Stomach (tissue), 4 donors: ENCODE results near the gene APEX1.

Source experiments
- CTCF ChIP-seq, 7 experiments: fragments of 450-650 bp in 4 of 7; fragments of 200-600 bp in 3 of 7; sonication (generic) in 3 of 7; IDR thresholded peaks; one replicate each; pipeline ENCODE4 v1.5.1; 2016 to 2019; ENCODE audit warnings: antibody characterized with exemption in 7 of 7, control low read depth in 2 of 7, mild to moderate bottlenecking in 1 of 7
- EP300 ChIP-seq: sonication (generic); formaldehyde crosslinking; IDR thresholded peaks from one replicate; pipeline ENCODE4 v1.6.1; 2017; ENCODE audit warnings: antibody characterized with exemption
- POLR2A ChIP-seq, 4 donors: fragments of 450-650 bp; IDR thresholded peaks; one replicate each; pipeline ENCODE4 v1.6.1; 2016; ENCODE audit warnings: antibody characterized with exemption in 4 of 4, control low read depth in 2 of 4, mild to moderate bottlenecking in 1 of 4, moderate library complexity in 1 of 4
- POLR2AphosphoS5 ChIP-seq, 3 donors: sonication (generic); formaldehyde crosslinking; IDR thresholded peaks; one replicate each; pipeline ENCODE4 v1.6.1; 2016; ENCODE audit warnings: antibody characterized with exemption in 3 of 3

- TF ChIP-seq CTCF (IDR thresholded peaks at IDR 0.05) (no peak), POLR2AphosphoS5 (IDR thresholded peaks at IDR 0.05) (no peak), POLR2A (IDR thresholded peaks at IDR 0.05) (no peak), EP300 (no peak)
Observed at GRCh38 chr14:20494935-20495766, 40.1 kb downstream of the APEX1 start.
